Ovary (tissue), 3 donors: ENCODE data around the gene TMEM63C.

Source experiments
- CTCF ChIP-seq, 3 donors: fragments of 450-650 bp in 2 of 3; fragments of 200-600 bp in 1 of 3; IDR thresholded peaks; one replicate each; pipeline versions ENCODE4 v1.5.1 to v1.8.0; 2016 to 2022; ENCODE audit warnings: antibody characterized with exemption in 3 of 3, mild to moderate bottlenecking in 1 of 3
- POLR2A ChIP-seq: fragments of 450-650 bp; IDR thresholded peaks from one replicate; pipeline ENCODE4 v1.6.1; 2017; ENCODE audit warnings: antibody characterized with exemption, mild to moderate bottlenecking, moderate library complexity
- donor health status: DM: no; HTN: no; CAD: no.

GRCh38 chr14:77238356-77238755 is 56.8 kb downstream of the TMEM63C start:
- TF ChIP-seq CTCF (IDR thresholded peaks at IDR 0.05) (no peak), POLR2A (no peak)
